ENCODE results near the gene CDH20. TPM values are rescaled to one million over a fixed set of nuclear protein-coding genes. Genes with fewer than 3 reads are reported as not detected.

The CDH20 gene
- total RNA-seq, 2 donors from 2014 or later = 0.28 to 0.68 TPM

DNA sequence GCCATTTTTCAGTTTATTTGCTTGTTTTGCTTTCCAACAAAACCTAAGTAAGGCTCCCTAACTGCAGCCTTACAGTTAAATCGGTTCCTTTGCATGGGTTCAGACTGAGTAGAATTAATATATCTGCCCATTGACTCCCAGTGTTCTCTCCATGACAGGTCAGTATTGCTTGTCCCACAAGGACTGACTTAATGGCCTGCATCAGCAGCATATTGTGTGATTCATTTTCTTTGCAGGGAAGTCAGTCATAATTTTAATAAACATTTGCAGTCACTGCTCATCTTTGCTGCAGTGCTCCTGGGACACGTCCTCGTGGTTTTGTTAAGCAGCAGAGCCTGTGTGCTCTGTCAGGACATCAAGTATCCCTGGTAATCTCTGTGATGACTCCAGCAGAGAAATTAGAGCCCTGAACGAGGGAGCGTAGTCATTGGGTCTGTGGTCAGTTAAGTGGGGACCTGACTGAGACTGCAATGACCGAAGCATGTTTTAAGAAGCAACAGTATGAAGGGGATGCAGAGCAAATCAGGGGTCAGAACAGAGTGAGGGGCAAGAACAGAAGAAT lies 93.3 kb downstream of the CDH20 start:
- H3K27me3 ChIP-seq (replicated peaks; ENCODE audit: insufficient read depth) = no peaks in the 10 kb centered on the region
- DNase-seq (ENCODE audit: low spot score) = no peak
- intact Hi-C loops (cut with DNase I) = no loop called here
- no peak for TF ChIP-seq POLR2A (IDR thresholded peaks at IDR 0.05)
- H3K36me3 ChIP-seq = no peaks in the 10 kb centered on the region
- WGBS = 86% methylated on average over 6 of the region's 6 CpGs
- no peak overlapping the region for H3K27ac ChIP-seq
- no peaks in the 10 kb centered on the region for H3K9me3 ChIP-seq
- H3K4me3 ChIP-seq = no peak overlapping the region
- H3K4me1 ChIP-seq (replicated peaks) = no peaks in the 10 kb centered on the region

DNA sequence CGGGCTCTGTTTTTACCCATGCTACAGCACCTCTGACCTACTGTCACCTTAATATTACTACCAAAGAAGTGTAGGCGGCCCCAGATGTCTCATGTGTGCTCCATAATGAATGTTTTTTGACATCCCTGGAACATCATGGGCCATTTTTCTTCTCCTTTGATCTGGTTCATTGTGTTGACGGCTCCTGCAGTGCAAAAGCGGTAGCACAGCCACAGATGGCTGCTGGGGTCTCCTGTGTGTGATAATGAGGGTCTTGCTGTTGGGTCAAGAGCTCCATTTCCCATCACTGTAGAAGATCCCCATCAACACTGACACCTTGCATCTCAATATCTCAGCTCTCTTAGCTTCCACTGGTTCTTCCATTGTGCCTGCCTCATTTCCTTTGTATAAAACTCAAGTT lies 95.0 kb downstream of the CDH20 start:
- DNase-seq (ENCODE audit: low spot score) = no peak
- Histone ChIP-seq H3K4me3 (no peak overlapping the region), H3K4me1 (replicated peaks) (no peaks in the 10 kb centered on the region), H3K27me3 (replicated peaks; ENCODE audit: insufficient read depth) (no peaks in the 10 kb centered on the region), H3K9me3 (no peaks in the 10 kb centered on the region), H3K36me3 (no peaks in the 10 kb centered on the region), H3K27ac (no peak overlapping the region)
- no peak for TF ChIP-seq POLR2A (IDR thresholded peaks at IDR 0.05)
- TF ChIP-seq POLR2AphosphoS5 (IDR thresholded peaks at IDR 0.05) = no peak
- TF ChIP-seq CTCF (IDR thresholded peaks at IDR 0.05) = no peak
- intact Hi-C loops (cut with DNase I) = no loop called here
- 90% methylated on average over 4 of the region's 4 CpGs for WGBS

- intact Hi-C loops (cut with DNase I) = no loop called here
- H3K27ac ChIP-seq = no peak overlapping the region
- no peak for TF ChIP-seq POLR2AphosphoS5 (IDR thresholded peaks at IDR 0.05)
- no peak for TF ChIP-seq CTCF (IDR thresholded peaks at IDR 0.05)
- no peak for TF ChIP-seq POLR2A (IDR thresholded peaks at IDR 0.05)
- H3K9me3 ChIP-seq = no peaks in the 10 kb centered on the region
- H3K27me3 ChIP-seq (replicated peaks; ENCODE audit: insufficient read depth) = no peaks in the 10 kb centered on the region
- H3K4me1 ChIP-seq (replicated peaks) = no peaks in the 10 kb centered on the region
- no peaks in the 10 kb centered on the region for H3K36me3 ChIP-seq
- no peak overlapping the region for H3K4me3 ChIP-seq
- WGBS = 90% methylated on average over 1 of the region's 1 CpG
- DNase-seq (ENCODE audit: low spot score) = no peak
Measured at GRCh38 chr18:61432590-61432989, 99.4 kb downstream of the CDH20 start.

DNA sequence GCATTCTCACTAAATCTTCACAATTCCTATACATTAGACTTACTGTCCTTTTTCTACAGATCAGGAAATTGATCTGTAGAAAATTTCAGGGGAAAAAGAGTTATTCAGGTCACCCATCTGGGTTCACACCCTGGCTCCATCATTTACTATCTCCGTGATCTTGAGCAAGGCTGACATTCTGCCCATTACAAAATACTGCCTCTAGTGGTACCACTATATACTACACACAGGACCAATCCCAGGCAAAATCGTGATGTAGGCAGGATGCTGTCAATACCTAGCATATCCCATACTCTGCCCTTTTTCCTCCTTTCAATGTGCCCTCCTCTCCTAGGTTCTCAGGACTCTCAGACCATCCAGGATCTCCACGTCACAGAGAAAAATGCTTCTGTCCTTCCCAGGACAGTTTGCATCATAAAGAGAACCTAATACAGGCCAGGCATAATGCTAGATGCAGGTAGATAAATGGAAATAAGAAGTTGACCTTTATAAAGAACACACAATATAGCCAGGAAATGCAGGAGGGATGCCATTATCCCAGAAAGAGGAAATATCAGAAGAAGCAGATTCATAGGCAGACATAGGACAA lies 101.9 kb downstream of the CDH20 start:
- Histone ChIP-seq H3K27me3 (replicated peaks; ENCODE audit: insufficient read depth) (no peaks in the 10 kb centered on the region), H3K4me3 (no peak overlapping the region), H3K4me1 (replicated peaks) (no peaks in the 10 kb centered on the region), H3K36me3 (no peaks in the 10 kb centered on the region), H3K9me3 (no peaks in the 10 kb centered on the region), H3K27ac (no peak overlapping the region)
- no peak for DNase-seq (ENCODE audit: low spot score)
- intact Hi-C loops (cut with DNase I) = no loop called here
- WGBS = 50% methylated on average over 3 of the region's 3 CpGs
- TF ChIP-seq POLR2AphosphoS5 (IDR thresholded peaks at IDR 0.05) (no peak), CTCF (IDR thresholded peaks at IDR 0.05) (peak in 1 of 4 experiments; percentile 11), POLR2A (IDR thresholded peaks at IDR 0.05) (no peak)

DNA sequence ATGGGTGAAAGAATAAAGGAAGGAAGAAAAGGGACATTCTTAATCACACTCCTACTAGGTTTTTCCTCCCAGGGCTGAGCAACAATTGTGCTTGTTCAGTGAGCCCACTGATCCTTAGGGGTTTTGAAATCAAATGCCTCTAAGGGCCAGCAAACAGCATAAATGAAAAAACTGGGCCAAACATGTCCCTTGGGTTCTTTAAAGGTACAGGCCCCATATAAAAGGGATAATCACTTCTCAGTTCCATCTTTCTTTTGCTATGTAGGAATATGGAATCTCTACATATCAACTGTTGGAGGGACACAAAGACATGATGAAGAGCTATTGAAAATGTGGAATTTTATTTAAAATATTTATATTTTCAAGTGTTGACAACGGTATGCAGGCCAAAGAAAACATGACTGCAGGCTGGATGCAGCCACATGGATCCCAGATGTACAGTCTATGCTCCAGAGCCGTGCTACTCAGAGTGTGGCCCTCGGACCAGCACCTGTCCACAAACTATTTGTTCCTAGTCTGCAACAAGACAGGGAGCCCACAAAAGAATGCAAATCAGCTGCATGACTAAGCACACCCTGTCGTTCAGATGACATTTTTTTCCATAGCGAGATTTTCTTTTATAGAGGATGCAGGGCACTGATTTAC lies 110.0 kb downstream of the CDH20 start:
- WGBS = 88% methylated on average over 5 of the region's 5 CpGs

More for the DNA sequence above, 110.0 kb downstream of the CDH20 start:
- H3K27me3 ChIP-seq (replicated peaks; ENCODE audit: insufficient read depth) = no peaks in the 10 kb centered on the region
- TF ChIP-seq CTCF (IDR thresholded peaks at IDR 0.05) = no peak
- TF ChIP-seq POLR2A (IDR thresholded peaks at IDR 0.05) = no peak
- TF ChIP-seq POLR2AphosphoS5 (IDR thresholded peaks at IDR 0.05) = no peak
- H3K27ac ChIP-seq = no peak overlapping the region
- no peak overlapping the region for H3K4me3 ChIP-seq
- DNase-seq (ENCODE audit: low spot score) = no peak
- intact Hi-C loops (cut with DNase I) = no loop called here
- H3K4me1 ChIP-seq (replicated peaks) = no peaks in the 10 kb centered on the region
- H3K9me3 ChIP-seq = no peaks in the 10 kb centered on the region
- no peaks in the 10 kb centered on the region for H3K36me3 ChIP-seq

All from prostate gland (tissue), 2 donors.